Muscle layer of colon (tissue), 2 donors: ENCODE measurements around the gene SYCE1L.

Experiments
- H3K27ac ChIP-seq: one replicate; pipeline ENCODE4 v1.7.0; 2013; ENCODE audit warnings: low read depth, mild to moderate bottlenecking, low read length, moderate library complexity
- H3K27me3 ChIP-seq, 2 donors: one replicate each; pipeline ENCODE4 v1.7.0; 2013; ENCODE audit warnings: low read length in 2 of 2, mild to moderate bottlenecking in 2 of 2; ENCODE audit not compliant: insufficient read depth in 2 of 2, control insufficient read depth in 1 of 2
- H3K36me3 ChIP-seq: one replicate; pipeline ENCODE4 v1.7.0; 2013; ENCODE audit warnings: mild to moderate bottlenecking, low read length; ENCODE audit not compliant: insufficient read depth
- H3K4me1 ChIP-seq: one replicate; pipeline ENCODE4 v1.7.0; 2013; ENCODE audit warnings: mild to moderate bottlenecking, low read length; ENCODE audit not compliant: insufficient read depth
- H3K4me3 ChIP-seq, 2 donors: one replicate each; pipeline ENCODE4 v1.7.0; 2013; ENCODE audit warnings: low read length in 2 of 2, low read depth in 1 of 2, mild to moderate bottlenecking in 1 of 2, moderate library complexity in 1 of 2
- H3K9ac ChIP-seq: one replicate; pipeline ENCODE4 v1.7.0; 2013; ENCODE audit warnings: low read length
- H3K9me3 ChIP-seq: one replicate; pipeline ENCODE4 v1.7.0; 2013; ENCODE audit warnings: mild to moderate bottlenecking, low read length
- donor health status: abdominal sarcoma.
- donor health status: Adenocarcinoma of cecum.

Gene SYCE1L

DNA sequence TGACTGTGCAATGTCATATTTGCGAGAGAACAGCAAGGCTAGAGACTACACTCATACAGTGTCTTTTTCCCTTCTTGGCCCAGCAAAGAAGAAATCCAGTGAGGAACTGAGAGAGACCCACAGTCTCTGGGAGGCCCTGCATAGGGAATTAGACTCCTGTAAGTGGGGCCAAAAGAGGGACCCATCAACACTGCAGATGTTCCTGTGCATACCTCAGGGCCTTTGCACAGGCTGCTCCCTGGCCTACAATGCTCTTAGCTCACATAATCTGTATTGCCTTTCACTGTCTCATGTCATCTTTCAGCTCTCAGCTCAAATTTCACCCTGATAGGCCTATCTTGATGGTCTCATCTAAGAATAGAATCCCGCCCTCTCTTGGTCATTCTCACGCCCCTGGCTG, 9.2 kb downstream of the SYCE1L start:
- no peak overlapping the region for H3K9ac ChIP-seq
- H3K27ac ChIP-seq, result no peak overlapping the region
- no peaks in the 10 kb centered on the region for H3K4me1 ChIP-seq
- H3K4me3 ChIP-seq, result no peak overlapping the region
- H3K9me3 ChIP-seq, result no peaks in the 10 kb centered on the region
- H3K27me3 ChIP-seq, result peaks cover 0 to 16% of the 10 kb centered on the region in 2 donors
- no peaks in the 10 kb centered on the region for H3K36me3 ChIP-seq

DNA sequence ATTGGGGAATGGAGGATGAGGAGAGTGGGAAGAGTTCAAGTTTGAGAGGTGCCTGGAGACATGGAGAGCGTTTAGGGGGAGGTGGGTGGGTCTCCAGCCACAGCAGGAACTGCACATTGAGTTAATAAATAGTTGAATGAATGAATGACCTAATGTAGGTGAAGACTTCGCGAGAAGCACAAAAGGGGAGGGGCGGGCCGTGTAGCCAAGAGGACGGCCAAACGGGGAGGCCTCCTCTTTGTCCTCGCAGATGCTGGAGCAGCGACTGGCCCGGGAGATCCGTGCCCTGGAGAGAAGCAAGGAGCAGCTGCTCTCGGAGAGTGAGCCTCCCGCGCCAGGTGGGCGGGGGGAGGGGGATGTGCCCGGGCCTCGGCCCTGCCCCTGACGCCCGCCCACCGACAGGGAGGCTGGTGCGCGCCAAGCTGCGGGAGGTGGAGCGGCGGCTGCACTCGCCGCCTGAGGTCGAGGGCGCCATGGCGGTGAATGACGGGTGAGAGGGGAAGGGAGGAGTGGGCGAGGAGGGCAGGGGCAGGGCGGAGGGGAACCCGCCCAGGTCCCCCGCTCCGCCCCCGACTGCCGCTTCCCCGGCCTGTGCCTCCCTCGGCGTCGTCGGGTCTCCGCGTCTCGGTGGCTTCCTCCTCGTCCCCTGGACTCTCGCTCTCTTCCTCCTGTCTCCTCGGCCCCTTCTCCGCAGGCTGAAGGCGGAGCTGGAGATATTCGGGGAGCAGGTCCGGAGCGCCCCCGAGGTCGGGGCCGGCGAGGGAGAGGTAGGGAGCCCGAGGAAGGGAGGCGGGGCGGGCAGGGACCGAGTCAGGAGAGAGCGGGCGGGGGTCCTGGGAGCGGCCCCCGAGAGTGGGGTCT, 12.9 kb downstream of the SYCE1L start:
- Histone ChIP-seq H3K9me3 (no peaks in the 10 kb centered on the region), H3K4me3 (peak overlapping the region; percentile 37 to 49), H3K27me3 (peaks cover 0 to 23% of the 10 kb centered on the region in 2 donors), H3K9ac (no peak overlapping the region), H3K4me1 (no peaks in the 10 kb centered on the region), H3K36me3 (no peaks in the 10 kb centered on the region), H3K27ac (no peak overlapping the region)

DNA sequence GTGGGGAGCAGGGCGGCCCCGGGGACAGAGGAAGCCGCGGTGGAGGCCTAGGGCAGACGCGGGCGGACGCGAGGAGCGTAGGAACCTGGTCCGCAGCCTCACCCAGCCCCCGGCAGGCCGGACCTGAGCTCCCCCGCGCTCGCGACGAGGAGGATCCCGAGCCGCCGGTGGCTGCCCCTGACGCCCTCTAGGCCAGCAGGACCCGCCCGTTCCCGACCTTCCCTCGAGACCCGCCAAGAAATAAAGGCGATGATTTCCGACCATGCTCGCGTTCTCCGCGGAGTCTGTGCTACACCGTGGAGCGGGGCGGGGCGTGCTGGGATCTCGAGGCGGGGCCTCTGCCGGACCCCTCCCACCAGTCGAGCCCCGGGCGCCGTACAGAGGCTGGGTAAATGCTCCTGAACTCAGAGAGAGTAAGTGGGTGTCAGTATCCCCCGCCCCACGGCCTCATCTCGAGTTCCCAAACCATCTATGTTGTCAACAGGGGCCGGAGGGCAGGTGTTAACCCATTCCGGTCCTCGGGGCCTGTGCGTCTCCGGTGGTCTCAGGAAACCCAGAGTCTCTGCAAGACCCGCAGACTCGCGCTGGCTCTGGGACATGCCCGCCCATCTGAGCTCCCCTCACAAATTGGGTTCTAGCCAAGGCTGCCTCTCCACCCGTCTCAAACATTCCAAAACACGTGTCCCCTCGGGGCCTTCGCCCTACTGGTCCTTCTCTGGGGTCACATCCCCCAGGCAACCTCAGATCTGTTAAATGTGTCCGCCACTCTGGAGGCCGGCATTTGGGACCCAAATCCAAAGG, 13.7 kb downstream of the SYCE1L start:
- H3K27ac ChIP-seq, result no peak overlapping the region

DNA sequence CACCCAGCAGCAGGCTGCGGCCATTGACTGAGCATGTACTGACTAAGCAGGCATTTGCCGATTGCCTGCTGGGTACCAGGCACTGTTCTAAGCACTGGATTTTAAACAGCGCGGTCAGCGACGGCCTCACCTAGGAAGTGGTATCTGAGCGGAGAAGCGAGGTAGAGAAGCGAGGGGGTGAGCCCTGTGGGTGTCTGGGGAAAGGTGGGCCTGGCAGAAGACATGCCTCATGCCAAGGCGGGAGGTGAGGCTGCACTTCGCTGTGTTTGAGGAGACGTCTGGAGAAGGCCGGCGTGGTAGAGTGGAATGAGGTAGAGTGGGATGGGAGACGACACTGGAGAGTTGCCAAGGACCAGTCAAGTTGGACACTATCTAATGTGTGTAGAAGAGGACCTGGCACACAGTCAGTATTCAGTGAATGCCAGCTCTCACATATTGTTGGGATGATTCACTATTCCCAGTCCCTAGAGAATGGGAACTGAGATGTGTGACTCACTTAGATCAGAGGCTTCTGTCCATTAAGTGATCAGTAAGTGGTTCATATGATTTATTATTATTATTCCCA, 14.4 kb downstream of the SYCE1L start:
- Histone ChIP-seq H3K27me3 (peaks cover 0 to 23% of the 10 kb centered on the region in 2 donors), H3K36me3 (no peaks in the 10 kb centered on the region), H3K4me3 (no peak overlapping the region), H3K9ac (no peak overlapping the region), H3K4me1 (no peaks in the 10 kb centered on the region), H3K9me3 (no peaks in the 10 kb centered on the region), H3K27ac (no peak overlapping the region)

More for the DNA sequence above, 13.7 kb downstream of the SYCE1L start:
- Histone ChIP-seq H3K4me3 (peak overlapping the region; percentile 37 to 49), H3K4me1 (no peaks in the 10 kb centered on the region), H3K36me3 (no peaks in the 10 kb centered on the region), H3K9ac (no peak overlapping the region), H3K27me3 (peaks cover 0 to 23% of the 10 kb centered on the region in 2 donors), H3K9me3 (no peaks in the 10 kb centered on the region)

DNA sequence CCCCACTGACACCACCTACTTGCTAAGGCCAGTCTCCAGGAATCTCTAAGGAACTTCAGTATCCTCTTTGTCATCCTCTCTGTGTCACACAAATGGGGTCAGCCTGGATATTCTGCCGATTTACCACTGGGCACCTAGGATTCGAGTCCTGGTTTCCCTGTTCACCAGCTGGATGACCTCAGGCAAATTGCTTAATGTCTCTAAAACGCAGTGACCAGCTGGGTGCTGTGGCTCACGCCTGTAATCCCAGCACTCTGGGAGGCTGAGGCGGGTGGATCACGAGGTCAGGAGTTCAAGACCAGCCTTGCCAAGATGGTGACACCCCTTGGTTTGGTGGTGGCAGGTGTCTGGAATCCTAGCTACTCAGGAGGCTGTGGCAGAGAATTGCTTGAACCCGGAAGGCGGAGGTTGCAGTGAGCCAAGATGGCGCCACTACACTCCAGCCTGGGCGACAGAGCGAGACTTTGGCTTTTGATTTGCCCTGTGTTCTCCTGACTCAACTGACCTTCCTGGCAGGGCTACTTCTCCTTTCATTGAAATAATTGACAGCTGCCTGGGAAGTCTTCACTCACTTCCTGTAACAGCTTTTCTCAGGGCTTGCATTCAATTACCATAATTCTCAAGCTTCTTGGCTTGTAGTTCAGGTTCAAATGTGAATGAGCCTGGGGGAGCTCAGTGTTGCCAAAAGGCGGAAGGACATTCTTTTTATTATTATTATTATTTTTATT, 15.4 kb downstream of the SYCE1L start:
- H3K36me3 ChIP-seq, result no peaks in the 10 kb centered on the region
- H3K4me1 ChIP-seq, result no peaks in the 10 kb centered on the region
- no peaks in the 10 kb centered on the region for H3K9me3 ChIP-seq
- no peak overlapping the region for H3K4me3 ChIP-seq
- H3K27ac ChIP-seq, result no peak overlapping the region
- peaks cover 0 to 23% of the 10 kb centered on the region in 2 donors for H3K27me3 ChIP-seq
- no peak overlapping the region for H3K9ac ChIP-seq

DNA sequence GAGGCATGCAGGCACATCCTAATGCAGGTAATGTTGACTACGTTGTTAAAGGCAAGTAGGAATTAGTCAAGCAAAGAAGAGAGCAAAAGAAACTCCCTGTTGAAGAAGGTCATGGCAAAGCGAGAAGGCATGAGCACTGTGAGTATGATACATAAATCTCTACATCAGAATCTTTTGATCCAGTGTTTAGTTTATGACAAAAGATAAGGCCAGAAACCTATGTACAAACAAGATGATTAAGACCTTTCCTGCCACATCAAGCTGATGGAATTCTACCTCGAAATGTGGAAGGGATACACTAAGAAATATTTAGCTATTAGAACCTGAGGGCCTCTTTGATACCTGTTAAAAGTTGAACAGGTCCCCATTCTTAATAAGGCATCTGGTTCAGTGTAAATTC, 20.2 kb downstream of the SYCE1L start:
- H3K9me3 ChIP-seq, result no peaks in the 10 kb centered on the region
- H3K9ac ChIP-seq, result no peak overlapping the region
- H3K27ac ChIP-seq, result no peak overlapping the region
- peaks cover 0 to 4% of the 10 kb centered on the region in 2 donors for H3K27me3 ChIP-seq
- no peak overlapping the region for H3K4me3 ChIP-seq
- no peaks in the 10 kb centered on the region for H3K36me3 ChIP-seq
- H3K4me1 ChIP-seq, result no peaks in the 10 kb centered on the region

DNA sequence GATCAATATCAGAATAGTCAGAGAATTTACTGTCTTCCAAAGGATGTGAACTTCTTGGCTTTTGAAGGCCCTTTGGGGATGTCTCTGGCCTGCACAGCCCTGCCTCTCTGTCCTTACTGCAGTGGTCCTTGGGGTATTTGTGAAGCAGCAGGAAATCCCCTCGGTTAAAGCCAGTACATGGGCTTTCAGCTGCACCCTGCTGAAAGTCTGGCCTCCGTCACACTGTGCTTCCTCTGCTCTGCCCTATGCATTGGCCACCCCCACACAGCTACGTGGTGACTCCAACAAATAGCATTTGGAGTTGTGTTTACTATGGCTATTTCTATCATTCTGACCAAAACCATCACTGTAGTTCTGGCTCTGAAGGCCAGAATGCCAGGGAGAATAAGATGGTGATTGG, 21.2 kb downstream of the SYCE1L start:
- H3K4me3 ChIP-seq, result no peak overlapping the region
- H3K27ac ChIP-seq, result no peak overlapping the region
- no peaks in the 10 kb centered on the region for H3K4me1 ChIP-seq
- no peak overlapping the region for H3K9ac ChIP-seq
- no peaks in the 10 kb centered on the region for H3K27me3 ChIP-seq
- H3K36me3 ChIP-seq, result no peaks in the 10 kb centered on the region
- no peaks in the 10 kb centered on the region for H3K9me3 ChIP-seq

DNA sequence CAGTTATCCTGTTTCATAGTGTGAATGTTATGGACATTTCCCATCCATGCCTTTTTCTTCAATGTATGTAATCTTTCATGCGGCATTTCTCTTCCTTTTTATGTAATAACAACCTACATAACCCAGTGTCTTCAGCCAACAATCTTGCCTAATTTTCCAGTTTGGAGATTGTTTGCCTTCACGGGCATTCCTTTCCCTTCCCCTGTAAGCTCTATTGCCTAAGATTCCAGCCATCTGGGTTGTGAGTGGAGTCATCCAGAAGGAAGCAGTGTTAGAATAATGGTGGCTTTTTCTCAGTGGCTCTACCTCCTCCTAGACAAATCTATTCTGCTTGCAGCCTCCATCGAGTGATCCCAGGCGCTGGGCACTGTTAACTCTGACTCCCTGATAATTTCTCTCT, 22.3 kb downstream of the SYCE1L start:
- no peak overlapping the region for H3K27ac ChIP-seq
- no peaks in the 10 kb centered on the region for H3K27me3 ChIP-seq
- no peak overlapping the region for H3K4me3 ChIP-seq
- no peaks in the 10 kb centered on the region for H3K4me1 ChIP-seq
- H3K36me3 ChIP-seq, result no peaks in the 10 kb centered on the region
- H3K9me3 ChIP-seq, result no peaks in the 10 kb centered on the region
- H3K9ac ChIP-seq, result no peak overlapping the region

DNA sequence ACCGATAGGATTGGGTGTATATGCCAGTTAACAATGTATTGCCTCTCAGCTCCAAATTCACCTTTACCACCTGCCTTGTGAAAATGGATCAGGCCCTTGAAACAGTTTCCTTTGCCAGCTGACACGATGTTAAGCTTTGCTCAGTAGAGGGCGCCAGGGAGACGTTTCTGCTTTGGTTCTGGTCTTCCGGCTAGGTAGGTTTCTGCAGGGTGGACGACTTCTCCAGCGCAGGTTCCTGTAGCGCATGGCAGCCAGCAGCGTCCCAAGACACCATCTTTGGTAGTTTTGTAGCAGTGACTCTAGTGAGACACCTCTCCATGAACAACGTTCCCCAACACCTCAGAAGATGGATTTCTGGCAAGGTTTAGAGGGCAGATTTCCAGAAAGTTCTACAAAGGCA, 24.0 kb downstream of the SYCE1L start:
- no peak overlapping the region for H3K27ac ChIP-seq
- H3K9me3 ChIP-seq, result no peaks in the 10 kb centered on the region
- H3K4me3 ChIP-seq, result no peak overlapping the region
- H3K4me1 ChIP-seq, result no peaks in the 10 kb centered on the region
- no peaks in the 10 kb centered on the region for H3K36me3 ChIP-seq
- H3K9ac ChIP-seq, result no peak overlapping the region
- no peaks in the 10 kb centered on the region for H3K27me3 ChIP-seq

DNA sequence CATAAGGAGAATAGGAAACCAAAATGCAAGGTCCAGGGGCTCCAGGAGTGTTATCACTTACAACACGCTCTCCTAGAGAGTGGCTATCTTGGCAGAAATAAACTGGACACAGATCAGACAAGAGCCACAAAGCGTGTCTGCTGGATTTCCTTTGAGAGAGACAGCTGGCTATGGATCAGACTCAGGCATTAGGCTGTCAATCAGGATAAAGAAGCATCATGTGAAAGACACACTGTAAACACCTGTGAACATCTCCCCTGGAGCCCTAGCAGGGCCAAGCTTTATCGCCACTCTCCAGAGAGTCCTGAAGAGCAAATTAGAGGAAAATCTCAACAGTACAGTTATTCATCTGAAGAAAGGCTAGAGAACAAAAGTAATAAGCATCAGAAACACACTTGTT, 26.0 kb downstream of the SYCE1L start:
- H3K27me3 ChIP-seq, result no peaks in the 10 kb centered on the region
- H3K36me3 ChIP-seq, result no peaks in the 10 kb centered on the region
- no peak overlapping the region for H3K4me3 ChIP-seq
- H3K9ac ChIP-seq, result no peak overlapping the region
- no peak overlapping the region for H3K27ac ChIP-seq
- H3K4me1 ChIP-seq, result no peaks in the 10 kb centered on the region
- H3K9me3 ChIP-seq, result no peaks in the 10 kb centered on the region

DNA sequence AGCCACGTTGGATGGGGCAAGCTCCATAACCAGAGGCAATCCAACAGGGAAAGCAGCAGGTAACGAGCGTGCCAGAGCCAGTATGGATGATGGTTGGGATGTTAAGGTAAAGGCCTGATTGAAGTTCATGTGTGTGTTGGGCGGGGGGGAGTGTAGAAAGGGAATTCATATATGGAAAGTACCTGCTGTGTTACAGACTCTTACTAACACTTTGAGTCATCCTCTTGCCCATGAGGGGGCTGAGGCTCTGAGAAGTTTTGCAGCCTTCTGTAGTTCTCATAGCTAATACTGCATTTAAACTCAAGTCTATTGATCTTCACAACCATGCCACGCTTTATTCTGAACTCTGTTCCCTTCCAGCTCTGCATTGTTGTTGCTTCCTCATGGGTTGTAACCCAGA, 28.5 kb downstream of the SYCE1L start:
- H3K9ac ChIP-seq, result no peak overlapping the region
- H3K27ac ChIP-seq, result no peak overlapping the region
- no peak overlapping the region for H3K4me3 ChIP-seq
- no peaks in the 10 kb centered on the region for H3K4me1 ChIP-seq
- H3K9me3 ChIP-seq, result no peaks in the 10 kb centered on the region
- H3K27me3 ChIP-seq, result no peaks in the 10 kb centered on the region
- H3K36me3 ChIP-seq, result no peaks in the 10 kb centered on the region
